ENCODE data around the gene MFSD6.

MFSD6 gene

GRCh38 chr2:190533175-190533967 lies 125.2 kb downstream of the MFSD6 start:
- peak overlapping the region; percentile 91 for H3K27ac ChIP-seq
- TF ChIP-seq CTCF (conservative IDR thresholded peaks at IDR 0.05) = no peak
- TF ChIP-seq ZFX (IDR thresholded peaks at IDR 0.05) = no peak

- H3K27ac ChIP-seq = peak overlapping the region; percentile 91
- no peak for TF ChIP-seq ZFX (IDR thresholded peaks at IDR 0.05)
- no peak for TF ChIP-seq CTCF (conservative IDR thresholded peaks at IDR 0.05)
Observed at GRCh38 chr2:190533968-190534309, 125.8 kb downstream of the MFSD6 start.

GRCh38 chr2:190534310-190535120 lies 126.4 kb downstream of the MFSD6 start, which contains the start of gene NEMP2:
NEMP2 (minus strand) TSS chr2:190534722; CDS start chr2:190534655, 67 bp downstream.
- H3K27ac ChIP-seq = peak within 1 kb of the TSS; percentile 91
- TF ChIP-seq CTCF (conservative IDR thresholded peaks at IDR 0.05) (no peak), ZFX (IDR thresholded peaks at IDR 0.05) (peak; percentile 92)

GRCh38 chr2:190535121-190535439 lies 126.9 kb downstream of the MFSD6 start:
- H3K27ac ChIP-seq = peak overlapping the region; percentile 91

GRCh38 chr2:190535586-190535985 lies 127.4 kb downstream of the MFSD6 start:
- H3K27ac ChIP-seq = no peak overlapping the region
- no peak for TF ChIP-seq ZFX (IDR thresholded peaks at IDR 0.05)
- no peak for TF ChIP-seq CTCF (conservative IDR thresholded peaks at IDR 0.05)

More at GRCh38 chr2:190535121-190535439, 126.9 kb downstream of the MFSD6 start:
- TF ChIP-seq CTCF (conservative IDR thresholded peaks at IDR 0.05) = no peak
- TF ChIP-seq ZFX (IDR thresholded peaks at IDR 0.05) = no peak

GRCh38 chr2:190537765-190538164 lies 129.6 kb downstream of the MFSD6 start:
- H3K27ac ChIP-seq = no peak overlapping the region
- TF ChIP-seq CTCF (conservative IDR thresholded peaks at IDR 0.05) (no peak), ZFX (IDR thresholded peaks at IDR 0.05) (no peak)

GRCh38 chr2:190538201-190538600 lies 130.0 kb downstream of the MFSD6 start:
- no peak for TF ChIP-seq ZFX (IDR thresholded peaks at IDR 0.05)
- no peak for TF ChIP-seq CTCF (conservative IDR thresholded peaks at IDR 0.05)
- H3K27ac ChIP-seq = no peak overlapping the region
